Stimulated activated naive CD8-positive, alpha-beta T cell treated with anti-CD3 and anti-CD28 coated beads, Interleukin-15, Interleukin-2, amounts not matched to agents 100 U/mL and 50 U/mL, for 24 hours (primary cell): ENCODE results near the gene RAB1A.
"Not testable (repeated sequence)": the region's sequence is repeated elsewhere in the genome, so short reads cannot be mapped to it uniquely, and the experiment has no call there.

Experiments used
- ATAC-seq: fragments of 150-1000 bp; cut with Tn5 transposase; one replicate; pipeline ENCODE4 v1.10.0; 2021
- DNase-seq: peaks from one replicate; pipeline ENCODE4 v3.0.0; 2021

Gene RAB1A

DNA sequence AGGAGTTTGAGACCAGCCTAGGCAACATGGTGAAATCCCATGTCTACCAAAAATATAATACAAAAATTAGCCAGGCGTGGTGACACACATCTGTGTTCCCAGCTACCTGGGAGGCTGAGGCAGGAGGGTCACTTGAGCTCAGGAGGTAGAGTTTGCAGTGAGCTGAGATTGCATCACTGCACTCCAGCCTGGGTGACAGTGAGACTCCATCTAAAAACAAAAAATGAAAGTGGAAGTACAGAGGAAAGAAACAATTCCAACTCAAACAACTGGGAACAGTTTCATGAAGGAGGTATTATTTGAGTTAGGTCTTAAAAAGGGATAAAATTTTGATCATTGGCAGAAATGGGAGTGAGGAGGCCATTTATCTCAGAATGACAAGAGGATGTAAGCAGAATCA lies 6.3 kb upstream of the RAB1A start:
- ATAC-seq (no peak), DNase-seq (no peak)

DNA sequence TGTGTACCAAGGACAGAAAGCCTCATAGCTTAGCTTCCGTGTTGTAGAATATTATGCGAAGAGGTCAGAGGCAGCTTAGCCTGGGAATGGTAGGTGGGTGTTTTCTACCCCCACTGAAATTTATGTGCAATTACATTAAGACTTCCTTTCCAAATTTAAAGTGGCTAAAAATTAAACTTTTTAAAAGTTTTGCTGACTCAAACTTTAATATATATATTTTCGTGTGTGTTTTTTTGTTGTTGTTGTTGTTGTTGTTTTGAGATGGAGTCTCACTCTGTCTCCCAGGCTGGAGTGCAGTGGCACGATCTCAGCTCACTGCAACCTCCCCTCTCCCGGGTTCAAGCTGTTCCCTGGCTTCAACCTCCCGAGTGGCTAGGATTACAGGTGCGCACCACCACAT lies 4.3 kb upstream of the RAB1A start:
- ATAC-seq (no peak), DNase-seq (no peak)

DNA sequence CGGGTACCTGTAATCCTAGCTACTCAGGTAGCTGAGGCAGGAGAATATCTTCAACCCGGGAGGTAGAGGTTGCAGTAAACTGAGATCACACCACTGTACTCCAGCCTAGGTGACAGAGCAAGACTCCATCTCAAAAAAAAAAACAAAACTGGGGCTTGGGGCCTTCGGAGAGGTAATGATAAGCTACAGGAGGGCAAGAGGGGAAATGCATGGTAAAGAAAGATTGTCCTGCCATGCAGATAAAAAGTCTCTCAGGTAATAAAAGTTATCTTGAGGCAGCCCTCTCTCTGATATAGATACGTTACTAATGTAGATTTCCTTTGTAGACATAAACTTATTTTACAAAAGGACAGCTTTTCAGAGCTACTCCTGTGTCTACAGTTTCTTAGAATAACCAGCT lies 3.7 kb upstream of the RAB1A start:
- ATAC-seq = no peak
- no peak for DNase-seq

DNA sequence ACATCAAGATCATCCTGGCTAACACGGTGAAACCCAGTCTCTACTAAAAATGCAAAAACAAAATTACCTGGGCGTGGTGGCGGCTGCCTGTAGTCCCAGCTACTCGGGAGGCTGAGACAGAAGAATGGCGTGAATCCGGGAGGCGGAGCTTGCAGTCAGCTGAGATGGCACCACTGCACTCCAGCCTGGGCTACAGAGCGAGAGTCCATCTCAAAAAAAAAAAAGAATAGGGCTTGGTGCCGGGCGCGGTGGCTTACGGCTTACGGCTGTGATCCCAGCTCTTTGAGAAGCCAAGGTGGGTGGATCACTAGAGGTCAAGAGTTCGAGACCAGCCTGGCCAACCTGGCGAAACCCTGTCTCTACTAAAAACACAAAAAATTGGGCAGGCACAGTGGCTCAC lies 3.0 kb upstream of the RAB1A start:
- DNase-seq, ATAC-seq: not testable (repeated sequence)

DNA sequence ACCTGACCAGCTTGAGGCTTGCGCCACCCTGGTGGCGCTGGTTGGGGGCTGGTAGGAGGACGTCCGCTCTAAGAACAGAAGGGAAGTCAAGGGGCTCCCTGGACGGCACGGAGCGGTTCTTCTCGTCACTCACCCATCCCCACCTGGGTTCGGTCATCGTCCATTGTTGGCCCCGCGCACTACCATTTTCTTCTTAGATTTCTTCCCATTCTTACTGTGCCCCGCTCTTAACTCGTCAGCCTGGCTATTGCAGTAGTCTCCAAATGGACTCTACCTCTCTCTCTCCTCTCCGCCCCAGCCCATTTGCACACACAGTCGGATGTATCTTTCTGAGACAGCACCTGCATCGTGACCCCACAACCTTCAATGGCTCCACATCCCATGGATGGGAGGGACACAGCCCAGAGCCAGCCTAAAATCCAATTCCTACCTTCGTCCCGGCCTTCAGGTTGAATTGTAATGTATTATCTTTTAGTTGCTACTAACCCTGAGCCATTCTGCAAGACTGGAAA lies 814 bp upstream of the RAB1A start:
- no peak for DNase-seq
- peak; percentile 4 for ATAC-seq

DNA sequence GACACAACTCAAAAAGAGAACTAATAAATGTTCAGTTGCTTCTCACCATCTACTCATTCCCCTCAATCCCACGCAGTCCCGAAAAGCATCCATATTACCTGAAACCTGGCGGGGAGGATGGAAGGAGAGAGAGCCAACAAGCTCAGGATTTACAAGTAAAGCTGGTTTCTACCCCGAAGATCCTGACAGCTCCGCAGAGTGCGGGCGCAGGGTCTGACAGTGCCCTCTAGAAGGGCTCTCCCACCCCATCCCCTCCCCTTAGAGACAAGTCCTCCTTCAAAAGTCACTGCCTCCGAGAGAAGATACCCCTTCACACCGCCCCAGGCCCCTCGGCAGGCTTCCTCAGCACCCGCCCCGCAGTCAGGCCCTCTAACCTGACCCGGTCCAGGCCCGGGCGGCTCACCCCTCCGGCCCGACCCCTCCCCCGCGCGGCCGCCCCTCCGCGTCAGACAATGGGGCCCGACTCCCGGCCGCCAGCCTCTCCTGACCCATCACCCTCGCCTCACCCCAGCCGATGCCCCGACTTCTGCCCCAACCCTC lies 550 bp downstream of the RAB1A start:
- DNase-seq (peak; percentile 58), ATAC-seq (no peak)

DNA sequence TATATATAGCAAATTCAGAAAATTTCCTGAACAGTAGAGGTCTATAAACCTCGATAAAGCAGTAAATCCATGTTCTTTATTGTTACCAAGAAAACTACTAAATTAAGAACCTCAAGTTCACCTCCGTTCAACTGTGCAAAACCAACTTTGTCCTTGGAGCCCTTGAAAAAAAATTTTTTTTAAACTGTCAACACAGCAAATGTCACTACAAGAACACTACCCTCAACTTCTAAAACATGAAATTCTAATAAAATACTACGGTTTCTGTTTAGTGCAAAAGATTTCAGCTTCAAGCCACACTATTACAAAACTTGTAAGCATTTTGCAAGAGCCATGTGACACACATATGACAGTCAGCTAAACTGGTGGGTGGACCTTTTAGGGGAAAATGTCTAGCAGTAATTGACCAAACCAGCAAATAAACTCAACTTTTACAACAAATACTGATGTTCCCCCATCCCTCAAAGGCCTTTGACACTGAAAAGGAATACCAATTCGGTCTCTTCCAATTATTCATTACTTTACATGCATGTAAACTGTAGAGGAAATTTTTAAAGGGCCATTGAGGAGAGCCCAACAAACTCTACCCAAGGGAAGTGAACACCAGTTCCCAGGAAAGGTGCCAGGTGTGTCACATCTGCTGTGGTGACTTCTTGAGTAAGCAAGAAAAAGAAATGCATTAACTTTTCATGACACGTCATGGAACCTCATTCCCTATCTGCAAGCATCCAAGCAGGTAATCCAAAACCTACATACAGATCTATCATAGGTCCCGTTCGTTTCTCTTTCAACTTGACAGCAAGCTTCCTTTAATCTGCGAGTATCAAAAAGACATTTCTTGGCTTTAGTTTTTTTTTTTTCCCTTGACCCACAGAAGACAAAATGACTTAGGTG lies 1.4 kb downstream of the RAB1A start:
- no peak for DNase-seq
- no peak for ATAC-seq

DNA sequence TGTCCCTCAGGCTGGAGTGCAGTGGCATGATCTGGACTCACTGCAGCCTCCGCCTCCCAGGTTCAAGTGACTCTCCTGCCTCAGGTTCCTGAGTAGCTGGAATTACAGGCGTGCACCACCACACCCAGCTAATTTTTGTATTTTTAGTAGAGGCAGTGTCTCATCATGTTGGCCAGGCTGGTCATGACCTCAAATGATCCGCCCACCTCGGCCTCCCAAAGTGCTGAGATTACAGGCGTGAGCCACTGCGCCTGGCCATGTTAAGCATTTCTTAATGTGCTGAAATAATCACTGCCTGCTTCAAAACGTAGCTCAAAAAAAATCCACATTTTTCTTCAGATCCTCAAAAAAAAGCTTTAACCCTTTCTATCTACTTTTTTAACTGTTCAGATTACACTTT lies 4.4 kb downstream of the RAB1A start:
- peak; percentile 12 for DNase-seq
- not testable (repeated sequence) for ATAC-seq

DNA sequence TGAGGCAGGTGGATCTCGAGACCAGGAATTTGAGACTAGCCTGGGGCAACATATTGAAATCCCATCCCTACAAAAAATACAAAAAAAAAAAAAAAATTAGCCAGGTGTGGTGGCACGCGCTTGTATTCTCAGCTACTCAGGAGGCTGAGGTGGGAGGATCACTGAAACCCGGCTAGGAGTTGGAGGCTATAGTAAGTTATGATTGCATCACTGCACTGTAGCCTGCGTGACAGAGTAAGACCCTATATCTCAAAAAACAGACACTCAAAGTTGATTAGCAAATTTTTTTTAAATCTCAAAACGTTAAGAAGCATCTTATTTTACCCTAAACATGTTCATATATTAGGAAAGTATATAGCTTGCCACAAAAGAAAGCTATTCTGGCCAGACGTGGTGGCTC lies 7.6 kb downstream of the RAB1A start:
- DNase-seq = no peak
- ATAC-seq = no peak

DNA sequence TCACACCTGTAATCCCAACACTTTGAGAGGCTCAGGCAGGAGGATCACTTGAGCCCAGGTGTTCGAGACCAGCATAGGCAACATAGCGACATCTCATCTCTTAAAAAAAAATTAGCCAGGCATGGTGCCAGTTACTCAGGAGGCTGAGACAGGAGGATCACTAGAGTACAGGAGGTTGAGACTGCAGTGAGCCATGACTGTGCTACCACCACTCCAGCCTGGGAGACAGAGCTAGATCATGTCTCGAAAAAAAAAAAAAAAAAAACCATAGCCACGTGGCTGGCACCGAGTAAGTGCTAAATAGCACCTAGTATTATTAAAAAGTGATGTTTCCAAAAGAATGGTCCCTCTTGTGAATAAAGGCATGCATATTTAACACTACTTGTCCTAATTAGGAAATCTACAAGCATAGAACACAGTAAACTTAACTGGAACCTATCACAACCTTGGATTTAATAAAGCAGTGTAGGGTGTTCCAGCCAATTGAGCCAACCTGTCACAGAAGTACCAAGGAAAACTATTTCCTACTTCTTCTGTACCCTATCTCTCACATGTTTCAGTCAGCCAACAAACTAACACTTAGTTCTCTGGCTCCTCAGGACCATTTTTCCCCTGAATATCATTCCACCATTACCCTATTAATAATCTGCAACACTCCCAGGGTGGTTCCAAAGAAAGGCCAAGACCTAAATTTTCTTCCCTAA lies 8.8 kb downstream of the RAB1A start:
- ATAC-seq (no peak), DNase-seq (no peak)

DNA sequence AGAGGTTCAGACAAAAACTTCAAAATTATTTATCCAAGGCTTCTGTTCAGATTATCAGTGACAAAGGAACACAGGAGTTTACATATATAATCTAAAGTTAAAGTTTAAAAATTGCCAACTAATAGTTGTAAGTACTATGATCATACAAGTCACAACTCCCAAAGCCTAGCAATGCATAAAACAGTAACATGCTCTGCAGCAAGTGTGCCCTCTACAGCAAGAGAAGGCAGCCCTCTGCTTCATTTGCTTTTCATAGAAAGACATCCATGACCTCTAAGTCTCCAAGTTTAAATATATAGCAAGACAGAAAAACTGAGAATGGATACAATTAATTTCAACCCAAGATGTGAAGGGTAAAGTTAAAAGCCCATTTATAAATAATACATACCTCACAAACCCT lies 13.3 kb downstream of the RAB1A start:
- DNase-seq (no peak), ATAC-seq (no peak)

DNA sequence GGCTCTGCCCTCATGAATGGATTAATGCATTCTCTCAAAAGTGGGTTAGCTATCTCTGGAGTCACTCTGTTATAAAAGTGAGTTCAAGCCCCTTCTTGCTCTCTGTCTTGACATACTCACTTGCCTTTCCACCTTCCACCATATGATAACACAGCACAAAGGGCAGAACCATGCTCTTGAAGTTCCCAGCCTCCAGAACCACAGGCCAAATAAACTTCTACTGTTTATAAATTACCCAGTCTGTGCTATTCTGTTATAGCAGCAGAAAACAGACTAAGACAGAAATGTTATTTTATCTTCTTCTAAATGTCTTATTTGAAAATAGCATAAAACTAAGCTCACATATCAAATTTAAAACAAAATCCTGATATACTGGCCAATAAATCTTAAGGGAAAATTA lies 15.0 kb downstream of the RAB1A start:
- DNase-seq = no peak
- ATAC-seq = no peak

DNA sequence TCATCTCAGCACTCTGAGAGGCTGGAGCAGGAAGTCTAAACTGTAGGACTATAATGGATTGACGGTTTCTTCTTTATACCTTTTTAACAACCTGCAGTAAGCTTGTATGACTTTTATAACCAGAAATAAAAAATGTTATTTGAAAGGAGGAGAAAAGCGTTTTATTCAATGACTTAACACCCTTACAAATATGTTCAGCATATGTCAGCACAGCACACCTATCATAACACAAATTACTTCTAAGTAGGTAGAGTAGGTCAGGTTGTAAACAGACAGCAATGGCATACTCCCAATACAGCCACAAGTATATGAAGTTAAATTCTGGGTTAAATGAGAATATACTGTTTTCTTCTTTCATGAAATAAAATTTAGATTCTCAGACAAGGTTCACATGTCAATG lies 16.1 kb downstream of the RAB1A start:
- ATAC-seq (no peak), DNase-seq (no peak)

DNA sequence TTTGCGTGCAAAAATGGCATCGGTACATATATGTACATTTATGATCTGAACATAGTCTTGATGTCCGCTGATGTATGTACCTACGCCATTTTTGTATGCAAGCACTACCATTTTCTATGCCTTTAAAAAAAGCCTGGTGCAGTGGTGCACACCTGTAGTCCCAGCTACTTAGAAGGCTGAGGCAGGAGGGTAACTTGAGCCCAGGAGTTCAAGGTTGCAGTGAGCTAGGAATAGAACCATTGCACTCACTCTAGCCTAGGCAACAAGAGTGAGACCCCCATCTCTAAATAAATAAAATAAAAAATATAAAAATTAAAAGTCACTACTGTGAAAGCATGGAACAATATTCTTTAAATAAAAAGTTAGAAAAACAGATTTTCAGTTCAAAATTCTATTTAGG lies 16.7 kb downstream of the RAB1A start:
- no peak for DNase-seq
- no peak for ATAC-seq

DNA sequence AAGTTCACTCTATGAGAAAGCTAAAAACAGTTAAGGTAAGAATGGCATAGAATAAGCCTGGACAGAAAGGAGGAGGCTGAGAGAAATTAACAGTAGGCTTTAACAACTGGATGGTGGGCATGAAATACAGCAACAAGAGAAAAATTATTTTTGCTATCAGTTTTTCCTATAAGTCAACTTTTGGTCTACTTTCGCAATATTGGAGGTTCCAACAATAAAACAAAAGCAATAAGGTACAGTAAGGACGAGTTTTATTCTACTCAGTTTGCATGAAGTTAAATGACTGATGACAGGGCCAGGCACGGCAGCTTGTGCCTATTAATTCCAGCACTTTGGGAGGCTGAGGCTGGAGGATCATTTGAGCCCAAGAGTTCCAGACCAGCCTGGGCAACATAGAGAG lies 17.3 kb downstream of the RAB1A start:
- ATAC-seq = no peak
- no peak for DNase-seq

DNA sequence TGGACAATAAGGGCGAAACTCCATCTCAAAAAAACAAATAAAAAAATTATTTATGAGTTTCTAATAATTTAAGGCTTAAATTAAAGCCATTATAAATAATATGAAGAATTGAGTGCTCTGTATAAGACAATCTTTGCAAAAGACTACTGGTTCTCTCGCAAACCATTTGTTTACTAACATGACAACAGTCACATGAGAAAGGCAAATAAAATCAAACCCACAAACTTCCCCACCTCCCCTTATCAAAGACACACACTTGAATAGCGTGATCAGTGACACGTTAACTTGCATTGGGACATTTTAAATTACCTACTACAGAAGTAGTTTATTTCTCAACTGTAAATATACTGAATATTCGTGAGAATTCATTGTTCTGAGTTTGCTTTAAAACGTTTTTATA lies 21.1 kb downstream of the RAB1A start:
- no peak for ATAC-seq
- no peak for DNase-seq

DNA sequence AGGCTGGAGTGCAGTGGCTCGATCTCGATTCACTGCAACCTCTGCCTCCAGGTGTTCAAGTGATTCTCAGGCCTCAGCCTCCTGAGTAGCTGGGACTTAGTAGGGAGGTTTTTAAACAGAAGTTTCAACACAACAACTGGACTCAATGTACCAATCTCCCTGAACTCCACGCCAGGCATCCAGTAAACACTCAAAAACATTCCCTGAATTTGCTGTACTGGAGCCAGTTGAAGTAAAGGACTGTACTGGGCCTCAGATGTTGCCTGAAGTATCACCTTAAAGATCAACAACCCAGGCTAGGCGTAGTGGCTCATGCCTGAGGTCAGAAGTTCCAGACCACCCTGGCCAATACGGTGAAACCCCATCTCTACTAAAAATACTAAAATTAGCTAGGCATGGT lies 22.4 kb downstream of the RAB1A start:
- ATAC-seq (no peak), DNase-seq (no peak)

DNA sequence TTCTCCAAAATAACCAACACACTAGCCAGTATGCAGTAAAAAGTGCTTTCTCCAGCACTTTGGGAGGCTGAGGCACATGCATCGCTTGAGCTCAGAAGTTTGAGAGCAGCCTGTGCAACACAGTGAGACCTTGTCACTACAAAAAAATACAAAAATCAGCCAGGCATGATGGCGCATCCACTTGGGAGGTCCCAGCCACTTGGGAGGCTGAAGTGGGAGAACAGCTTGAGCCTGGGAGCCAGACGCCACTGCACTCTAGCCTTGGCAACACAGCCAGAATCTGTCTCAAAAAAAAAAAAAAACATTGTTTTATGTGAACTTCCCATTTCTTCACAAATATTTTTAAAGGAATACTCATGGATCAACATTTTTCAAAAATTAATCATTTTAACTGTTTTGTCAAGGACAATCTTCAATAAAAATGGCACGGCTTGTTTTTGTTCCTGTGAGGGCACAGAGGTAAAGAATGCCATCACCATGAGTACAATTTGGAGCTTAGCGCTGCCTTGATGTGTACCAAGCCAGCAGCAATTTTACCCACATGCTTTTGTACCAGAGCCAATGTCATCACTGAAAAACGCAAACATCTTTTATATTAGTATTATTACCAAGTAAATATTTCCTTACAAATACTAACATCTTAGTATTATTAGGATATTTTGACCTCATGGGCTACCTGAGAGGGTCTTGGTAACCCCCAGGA lies 26.7 kb downstream of the RAB1A start:
- ATAC-seq = no peak
- DNase-seq = no peak

DNA sequence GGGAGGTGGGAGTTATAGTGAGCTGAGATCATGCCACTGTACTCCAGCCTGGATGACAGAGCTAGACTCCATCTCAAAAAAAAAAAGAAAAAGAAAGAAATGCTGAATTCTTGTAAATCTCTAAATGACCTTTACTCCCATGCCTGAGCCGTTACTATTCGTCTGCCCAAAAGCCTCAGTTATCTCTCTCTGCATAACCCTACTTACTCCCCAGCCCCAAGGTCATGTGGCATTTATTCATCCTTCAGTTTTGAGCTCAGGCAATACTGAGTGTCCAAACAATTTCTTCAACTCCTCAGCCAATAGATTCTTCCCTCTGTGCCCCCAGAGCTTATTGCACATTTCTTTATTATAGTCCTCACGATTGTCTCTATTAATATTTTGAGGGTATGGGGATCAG lies 28.8 kb downstream of the RAB1A start:
- no peak for DNase-seq
- no peak for ATAC-seq

DNA sequence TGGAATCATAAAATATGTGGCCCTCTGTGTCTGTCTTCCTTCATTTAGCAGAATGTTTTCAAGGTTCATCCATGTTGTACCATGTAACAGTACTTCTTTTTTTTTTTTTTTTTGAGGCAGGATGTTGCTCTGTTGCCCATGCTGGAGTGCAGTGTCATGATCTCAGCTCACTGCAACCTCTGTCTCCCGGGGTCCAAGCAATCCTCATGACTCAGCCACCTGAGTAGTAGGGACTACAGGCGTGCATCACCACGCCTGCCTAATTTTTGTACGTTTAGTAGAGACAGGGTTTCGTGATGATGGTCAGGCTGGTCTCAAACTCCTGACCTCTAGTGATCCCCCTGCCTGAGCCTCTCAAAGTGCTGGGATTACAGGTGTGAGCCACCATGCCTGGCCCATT lies 31.2 kb downstream of the RAB1A start:
- DNase-seq = no peak
- no peak for ATAC-seq

DNA sequence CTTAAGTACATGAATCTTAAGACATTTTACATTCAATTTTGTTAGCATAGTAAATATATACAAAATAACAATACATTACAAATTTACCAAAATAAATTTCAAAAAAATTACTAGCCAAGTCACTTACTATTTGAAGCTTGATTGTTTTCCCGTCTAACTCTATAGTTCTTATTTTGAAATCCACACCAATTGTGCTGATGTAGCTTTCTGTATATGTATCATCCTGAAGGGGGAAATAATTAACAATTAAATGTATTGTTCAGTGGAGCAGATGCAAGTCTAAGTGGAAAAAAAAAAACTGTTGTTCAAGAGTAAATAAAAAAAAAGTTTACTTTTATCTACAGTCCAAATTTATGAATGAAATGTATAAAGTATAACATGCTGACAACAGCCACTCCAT lies 32.1 kb downstream of the RAB1A start:
- no peak for DNase-seq
- ATAC-seq = no peak

DNA sequence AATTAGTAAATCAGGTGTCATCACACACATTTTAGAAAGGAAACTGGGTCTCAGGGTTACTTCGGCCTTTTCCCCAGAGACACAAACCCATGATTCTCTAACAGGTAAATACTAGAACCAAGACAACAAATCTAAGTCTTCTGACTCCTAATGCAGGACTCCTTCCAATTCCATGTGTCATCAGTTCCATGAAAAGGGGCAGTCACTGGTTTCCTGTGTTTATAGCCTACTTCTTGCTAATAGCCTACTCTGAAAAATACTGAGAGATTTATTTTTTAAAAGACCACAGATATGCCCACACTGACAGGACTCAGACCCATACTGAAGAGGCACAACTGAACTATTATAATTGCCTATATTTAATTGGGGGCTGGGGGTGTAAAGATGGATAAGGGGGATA lies 33.0 kb downstream of the RAB1A start:
- DNase-seq (no peak), ATAC-seq (no peak)

DNA sequence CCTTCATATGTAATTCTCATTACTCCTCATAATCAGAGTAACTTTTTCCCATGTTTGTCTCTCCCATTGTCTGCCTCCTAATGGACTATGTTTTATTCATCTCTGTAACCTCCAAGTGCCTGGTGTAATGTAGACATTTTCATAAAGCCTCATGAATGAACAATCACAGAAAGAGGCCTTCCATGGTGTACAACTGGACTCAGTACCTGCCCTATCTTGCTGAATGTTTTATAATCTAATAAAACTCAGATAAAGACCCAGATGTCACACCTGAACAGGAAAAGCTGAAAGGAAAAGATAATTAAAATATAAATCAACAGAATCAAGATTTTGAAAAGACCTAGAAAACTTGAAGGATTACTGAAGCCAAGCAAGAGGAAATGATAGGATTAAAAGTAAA lies 36.7 kb downstream of the RAB1A start:
- no peak for DNase-seq
- no peak for ATAC-seq
